MM.1S (cell line): Measurements from ENCODE around the gene PEAR1.
"Not testable (repeated sequence)": the region's sequence is repeated elsewhere in the genome, so short reads cannot be mapped to it uniquely, and the experiment has no call there.

Experiments
- DNase-seq: peaks from one replicate; pipeline ENCODE4 v3.0.0-alpha.2; 2015
- H2AFZ ChIP-seq: fragments of 300-600 bp; sonication (generic); 2 replicates; pipeline ENCODE4 v1.6.0; 2016; ENCODE audit warnings: antibody characterized with exemption, low read length
- H3F3A ChIP-seq: fragments of 300-600 bp; sonication (generic); 2 replicates; pipeline ENCODE4 v1.6.1; 2016; ENCODE audit warnings: mild to moderate bottlenecking, antibody characterized with exemption, low read length, moderate library complexity, mixed read lengths; ENCODE audit not compliant: insufficient read depth
- H3K27ac ChIP-seq: fragments of 300-600 bp; sonication (generic); 2 replicates; pipeline ENCODE4 v1.5.1; 2016; ENCODE audit warnings: mild to moderate bottlenecking, low read length
- H3K27me3 ChIP-seq: fragments of 300-600 bp; sonication (generic); replicated peaks from 2 replicates; pipeline ENCODE4 v1.6.0; 2016; ENCODE audit warnings: low read length; ENCODE audit not compliant: insufficient read depth
- H3K36me3 ChIP-seq: fragments of 300-600 bp; sonication (generic); replicated peaks from 2 replicates; pipeline ENCODE4 v1.6.1; 2016; ENCODE audit warnings: mild to moderate bottlenecking, low read length, mixed read lengths; ENCODE audit not compliant: insufficient read depth
- H3K4me1 ChIP-seq: fragments of 300-600 bp; sonication (generic); 2 replicates; pipeline ENCODE4 v1.6.1; 2016; ENCODE audit warnings: low read length, mixed read lengths
- H3K4me2 ChIP-seq: fragments of 300-600 bp; sonication (generic); 2 replicates; pipeline ENCODE4 v1.6.0; 2016; ENCODE audit warnings: low read depth, low read length
- H3K4me3 ChIP-seq: fragments of 300-600 bp; sonication (generic); 2 replicates; pipeline ENCODE4 v1.5.1; 2016; ENCODE audit warnings: low read length, mixed read lengths
- H3K79me2 ChIP-seq: fragments of 300-600 bp; sonication (generic); 2 replicates; pipeline ENCODE4 v1.6.1; 2016; ENCODE audit warnings: mixed run types, low read length, mixed read lengths
- H3K9ac ChIP-seq: fragments of 300-600 bp; sonication (generic); 2 replicates; pipeline ENCODE4 v1.6.1; 2016; ENCODE audit warnings: low read length, mixed read lengths
- H3K9me2 ChIP-seq: fragments of 300-600 bp; sonication (generic); replicated peaks from 2 replicates; pipeline ENCODE4 v1.6.1; 2016; ENCODE audit warnings: mild to moderate bottlenecking, low read length, mixed read lengths; ENCODE audit not compliant: insufficient read depth
- H3K9me3 ChIP-seq: fragments of 300-600 bp; sonication (generic); replicated peaks from 2 replicates; pipeline ENCODE4 v1.6.1; 2016; ENCODE audit warnings: mild to moderate bottlenecking, low read length, mixed read lengths; ENCODE audit not compliant: insufficient read depth
- H4K20me1 ChIP-seq: fragments of 300-600 bp; sonication (generic); 2 replicates; pipeline ENCODE4 v1.6.1; 2016; ENCODE audit warnings: mild to moderate bottlenecking, low read length, moderate library complexity, mixed read lengths; ENCODE audit not compliant: insufficient read depth
- EZH2 ChIP-seq: fragments of 300-600 bp; sonication (generic); optimal IDR thresholded peaks from 2 replicates; pipeline ENCODE3; 2017; ENCODE audit warnings: low read depth, mild to moderate bottlenecking, antibody characterized with exemption, low read length, mixed read lengths
- EZH2phosphoT487 ChIP-seq: fragments of 300-600 bp; sonication (generic); IDR thresholded peaks from 2 replicates; pipeline ENCODE4 v1.6.1; 2018; ENCODE audit warnings: antibody characterized with exemption, low read length
- TF ChIP-seq, protein P1 (sequence below): fragments of 300-600 bp; sonication (generic); IDR thresholded peaks from 2 replicates; pipeline ENCODE4 v1.5.1; 2016; ENCODE audit warnings: antibody characterized with exemption, low read length, mixed read lengths

PEAR1 gene

GRCh38 chr1:156924478-156925153, 31.1 kb downstream of the PEAR1 start:
- Histone ChIP-seq H4K20me1 (no peaks in the 10 kb centered on the region), H3K27me3 (peaks cover 100% of the 10 kb centered on the region), H3K79me2 (no peaks in the 10 kb centered on the region), H3K36me3 (no peaks in the 10 kb centered on the region), H3K9me2 (no peaks in the 10 kb centered on the region), H3K27ac (no peak overlapping the region), H3K9ac (no peak overlapping the region), H3K4me1 (peaks cover 7% of the 10 kb centered on the region; the same call in 1 of the 2 replicates), H2AFZ (no peak overlapping the region), H3K4me2 (no peak overlapping the region), H3K9me3 (no peaks in the 10 kb centered on the region), H3K4me3 (no peak overlapping the region), H3F3A (no peaks in the 10 kb centered on the region)
- TF ChIP-seq, protein P1, sequence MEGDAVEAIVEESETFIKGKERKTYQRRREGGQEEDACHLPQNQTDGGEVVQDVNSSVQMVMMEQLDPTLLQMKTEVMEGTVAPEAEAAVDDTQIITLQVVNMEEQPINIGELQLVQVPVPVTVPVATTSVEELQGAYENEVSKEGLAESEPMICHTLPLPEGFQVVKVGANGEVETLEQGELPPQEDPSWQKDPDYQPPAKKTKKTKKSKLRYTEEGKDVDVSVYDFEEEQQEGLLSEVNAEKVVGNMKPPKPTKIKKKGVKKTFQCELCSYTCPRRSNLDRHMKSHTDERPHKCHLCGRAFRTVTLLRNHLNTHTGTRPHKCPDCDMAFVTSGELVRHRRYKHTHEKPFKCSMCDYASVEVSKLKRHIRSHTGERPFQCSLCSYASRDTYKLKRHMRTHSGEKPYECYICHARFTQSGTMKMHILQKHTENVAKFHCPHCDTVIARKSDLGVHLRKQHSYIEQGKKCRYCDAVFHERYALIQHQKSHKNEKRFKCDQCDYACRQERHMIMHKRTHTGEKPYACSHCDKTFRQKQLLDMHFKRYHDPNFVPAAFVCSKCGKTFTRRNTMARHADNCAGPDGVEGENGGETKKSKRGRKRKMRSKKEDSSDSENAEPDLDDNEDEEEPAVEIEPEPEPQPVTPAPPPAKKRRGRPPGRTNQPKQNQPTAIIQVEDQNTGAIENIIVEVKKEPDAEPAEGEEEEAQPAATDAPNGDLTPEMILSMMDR = no peak
- TF ChIP-seq EZH2 = no peak
- no peak; the same call in 1 of the 2 replicates for TF ChIP-seq EZH2phosphoT487
- DNase-seq = no peak

GRCh38 chr1:156925154-156926010, 31.9 kb downstream of the PEAR1 start:
- no peaks in the 10 kb centered on the region for H3K9me2 ChIP-seq
- H3K4me2 ChIP-seq = no peak overlapping the region
- DNase-seq = no peak
- no peak overlapping the region for H3K27ac ChIP-seq
- H3K36me3 ChIP-seq = no peaks in the 10 kb centered on the region
- peaks cover 7% of the 10 kb centered on the region; the same call in 1 of the 2 replicates for H3K4me1 ChIP-seq
- no peaks in the 10 kb centered on the region for H3F3A ChIP-seq
- no peaks in the 10 kb centered on the region for H4K20me1 ChIP-seq
- H3K4me3 ChIP-seq = no peak overlapping the region
- no peaks in the 10 kb centered on the region for H3K79me2 ChIP-seq
- TF ChIP-seq, protein P1 = no peak
- TF ChIP-seq EZH2phosphoT487 (no peak; the same call in 1 of the 2 replicates), EZH2 (no peak)
- no peak overlapping the region for H3K9ac ChIP-seq
- H3K27me3 ChIP-seq = peaks cover 96% of the 10 kb centered on the region
- no peaks in the 10 kb centered on the region for H3K9me3 ChIP-seq
- no peak overlapping the region for H2AFZ ChIP-seq

DNA sequence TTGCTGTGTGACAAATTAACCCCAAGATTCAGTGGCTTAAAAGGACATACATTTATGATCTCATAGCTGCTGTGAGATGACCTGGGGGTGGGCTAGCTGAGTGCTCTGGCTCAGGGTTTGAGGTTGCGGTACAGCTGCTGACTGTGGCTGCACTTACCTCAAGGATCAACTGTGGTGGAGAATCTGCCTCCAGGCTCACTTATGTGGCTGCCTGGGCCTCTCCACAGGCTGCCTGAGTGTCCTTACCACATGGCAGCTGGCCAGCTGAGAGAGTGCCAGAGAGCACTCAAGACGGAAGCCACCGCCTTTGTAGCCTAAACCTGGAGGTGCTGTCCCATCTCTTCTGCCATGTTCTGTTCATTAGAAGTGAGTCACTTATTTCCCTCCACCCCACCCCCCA, 32.7 kb downstream of the PEAR1 start:
- Histone ChIP-seq H3K27ac (no peak overlapping the region), H3K36me3 (no peaks in the 10 kb centered on the region), H3K4me2 (no peak overlapping the region), H4K20me1 (no peaks in the 10 kb centered on the region), H3K9ac (no peak overlapping the region), H3K4me1 (peaks cover 7% of the 10 kb centered on the region; the same call in 1 of the 2 replicates), H3K27me3 (peaks cover 96% of the 10 kb centered on the region), H3F3A (no peaks in the 10 kb centered on the region), H3K9me3 (no peaks in the 10 kb centered on the region), H3K9me2 (no peaks in the 10 kb centered on the region), H2AFZ (no peak overlapping the region), H3K79me2 (no peaks in the 10 kb centered on the region), H3K4me3 (no peak overlapping the region)
- no peak for DNase-seq
- no peak for TF ChIP-seq EZH2phosphoT487
- TF ChIP-seq, protein P1 = no peak
- no peak for TF ChIP-seq EZH2

DNA sequence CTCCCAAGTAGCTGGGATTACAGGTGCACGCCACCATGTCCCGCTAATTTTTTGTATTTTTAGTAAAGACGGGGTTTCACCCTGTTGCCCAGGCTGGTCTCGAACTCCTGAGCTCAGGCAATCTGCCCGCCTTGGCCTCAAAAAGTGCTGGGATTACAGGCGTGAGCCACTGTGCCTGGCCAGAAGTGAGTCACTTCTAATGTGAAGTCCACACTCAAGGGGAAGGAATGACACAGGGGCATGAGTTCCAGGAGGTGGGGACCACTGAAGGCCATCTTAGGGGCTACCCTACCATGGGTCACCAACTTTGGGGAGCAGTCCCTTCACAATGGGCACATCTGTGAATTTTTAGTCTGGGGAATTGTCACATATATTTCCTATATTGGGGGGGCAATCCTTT, 33.2 kb downstream of the PEAR1 start:
- H3K4me2 ChIP-seq, H3K9ac ChIP-seq, H3F3A ChIP-seq, H3K27ac ChIP-seq, H3K9me3 ChIP-seq, H3K9me2 ChIP-seq, DNase-seq, H3K79me2 ChIP-seq, H4K20me1 ChIP-seq, H3K4me3 ChIP-seq, H3K4me1 ChIP-seq, H2AFZ ChIP-seq, H3K36me3 ChIP-seq: not testable (repeated sequence)
- H3K27me3 ChIP-seq = peaks cover 92% of the 10 kb centered on the region
